NCI-H2196 treated with DMSO at 0.1 percent for 48 hours (cell line): Measurements from ENCODE around the gene SPART.

Experiments used
- DNase-seq: peaks from one replicate; lab custom pipeline; 2025; ENCODE audit not compliant: unreplicated experiment; lab: John Stamatoyannopoulos, UW

The SPART gene

GRCh38 chr13:36258831-36259230 is 87.4 kb downstream of the SPART start:
- DNase-seq, result no peak
